Smooth muscle cell of the coronary artery (primary cell): ENCODE results near the gene CNGA1. TPM values are rescaled to one million over a fixed set of nuclear protein-coding genes. Genes with fewer than 3 reads are reported as not detected.

Experiments used
- total RNA-seq: library from RNA; depleted of rRNA; stranded (reverse); fragments of >200 nt; gene quantifications from 2 replicates; pipeline ENCODE4 v1.2.3, GENCODE V29; 2014; ENCODE audit warnings: low replicate concordance

The CNGA1 gene
- total RNA-seq: 2.3 TPM in 1 of 2 replicates, not detected in the other

DNA sequence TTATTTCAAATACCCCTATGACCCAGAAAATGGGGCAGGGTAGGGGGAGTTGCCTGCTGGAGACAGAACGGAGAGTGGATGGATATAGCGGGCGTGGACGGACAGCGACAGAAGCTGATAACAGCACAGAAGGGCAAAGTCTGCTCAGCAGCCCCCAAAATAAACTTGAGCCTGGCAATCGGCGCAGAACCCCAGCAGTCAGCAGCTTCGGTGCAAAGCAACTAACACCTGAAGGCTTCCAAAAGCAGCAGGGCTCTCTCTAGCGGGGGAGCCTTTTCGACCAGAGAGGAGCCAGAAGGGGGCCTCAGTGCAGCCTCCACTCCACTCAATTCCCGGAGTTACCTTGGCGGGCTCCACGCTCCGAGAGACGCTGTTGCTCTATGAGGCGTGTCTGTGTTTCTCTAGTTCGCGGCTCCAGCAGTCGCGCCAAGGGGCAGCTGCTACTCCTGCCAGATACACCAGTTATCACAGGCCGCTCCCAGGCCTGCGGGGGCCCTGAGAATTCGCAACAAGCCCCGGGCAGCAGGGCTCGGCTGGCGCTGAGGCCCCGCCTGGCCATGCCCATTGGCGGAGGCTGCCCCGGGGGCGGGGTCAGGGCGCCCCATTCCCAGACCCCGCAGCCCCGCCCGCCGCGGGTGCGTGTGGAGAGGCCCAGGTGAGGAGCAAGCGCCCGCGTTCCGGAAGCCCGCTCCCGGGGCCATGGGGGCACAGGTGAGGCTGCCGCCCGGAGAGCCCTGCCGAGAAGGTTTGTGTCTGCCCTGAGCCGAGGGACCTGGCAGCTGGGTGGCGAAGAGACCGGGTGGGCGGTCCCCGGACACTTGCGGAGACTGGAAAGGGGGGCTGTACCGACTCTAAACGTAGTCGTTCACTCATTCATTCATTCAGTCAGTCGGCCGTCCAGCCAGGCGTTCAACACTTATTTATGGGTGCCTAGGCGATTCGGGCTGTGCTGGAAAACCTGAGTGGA is at the start of gene CNGA1, which contains the start of gene NIPAL1:
Gene CNGA1, minus strand, starts transcription at position 541 of the 967 bp plus-strand sequence. CDS start 63,992 bp downstream, outside the sequence.
Gene NIPAL1, plus strand, starts transcription at position 632 of the 967 bp plus-strand sequence. Its CDS starts 68 bp downstream, at position 700.

DNA sequence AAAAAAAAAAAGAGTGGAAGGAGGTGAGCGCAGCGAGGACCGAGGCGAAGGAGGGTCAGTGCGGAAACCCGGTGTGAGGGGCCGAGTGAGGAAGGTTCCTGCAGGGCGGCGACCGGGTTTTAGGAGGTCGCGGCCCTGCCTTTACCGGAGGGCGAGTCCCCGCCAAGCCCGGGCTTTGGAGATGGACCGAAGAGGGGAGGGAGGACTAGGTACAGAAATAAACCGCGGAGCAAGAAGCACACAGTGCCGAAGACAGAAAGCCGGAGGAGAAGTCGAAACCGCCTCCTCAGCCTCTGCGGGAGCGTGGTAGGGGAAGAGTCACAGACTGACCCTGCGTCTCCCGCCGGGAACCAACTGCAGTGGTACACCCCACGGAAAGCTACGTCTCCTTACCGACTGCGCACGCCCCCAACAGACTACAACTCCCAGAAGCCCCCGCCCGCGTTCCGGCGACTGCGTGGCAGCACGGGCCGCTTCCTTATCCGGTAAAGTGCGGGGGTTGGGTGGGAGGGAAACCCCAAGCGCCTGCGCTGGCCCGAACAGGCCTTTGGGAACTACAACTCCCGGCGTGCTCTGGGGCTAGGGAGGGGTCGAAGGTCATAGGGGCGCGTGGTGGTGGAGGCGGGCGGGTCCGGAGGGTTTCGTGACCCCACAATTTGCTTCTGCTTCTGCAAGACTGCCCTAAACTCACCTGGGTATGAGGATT is 102.1 kb downstream of the CNGA1 start, which contains the start of gene NFXL1:
Gene NFXL1, minus strand, starts transcription at position 364 of the 706 bp plus-strand sequence. CDS start 380 bp downstream, outside the sequence.

Other genes starting within 250 kb of the CNGA1 start
- 0.08 and 0.12 TPM in 2 replicates for gene CORIN, start 178.6 kb downstream of the CNGA1 start, total RNA-seq
- 3.3 and 6.9 TPM in 2 replicates for gene NFXL1, start 102.1 kb downstream of the CNGA1 start, total RNA-seq
- gene NIPAL1, start 91 bp upstream of the CNGA1 start, total RNA-seq: 7.1 TPM in 1 of 2 replicates, not detected in the other
- gene TXK, start 117.6 kb upstream of the CNGA1 start, total RNA-seq: 0.08 TPM in 1 of 2 replicates, not detected in the other